GM21381 (cell line): ENCODE measurements around the gene PACRG.

Source experiments
- ATAC-seq: cut with Tn5 transposase; IDR thresholded peaks from one replicate; pipeline ENCODE4 v1.9.1; 2021; ENCODE audit warnings: mild to moderate bottlenecking, moderate library complexity; ENCODE audit not compliant: unreplicated experiment

Gene PACRG

GRCh38 chr6:162773996-162774395, 46.2 kb downstream of the PACRG start:
- no peak for ATAC-seq

GRCh38 chr6:162777091-162777490, 49.3 kb downstream of the PACRG start:
- no peak for ATAC-seq

DNA sequence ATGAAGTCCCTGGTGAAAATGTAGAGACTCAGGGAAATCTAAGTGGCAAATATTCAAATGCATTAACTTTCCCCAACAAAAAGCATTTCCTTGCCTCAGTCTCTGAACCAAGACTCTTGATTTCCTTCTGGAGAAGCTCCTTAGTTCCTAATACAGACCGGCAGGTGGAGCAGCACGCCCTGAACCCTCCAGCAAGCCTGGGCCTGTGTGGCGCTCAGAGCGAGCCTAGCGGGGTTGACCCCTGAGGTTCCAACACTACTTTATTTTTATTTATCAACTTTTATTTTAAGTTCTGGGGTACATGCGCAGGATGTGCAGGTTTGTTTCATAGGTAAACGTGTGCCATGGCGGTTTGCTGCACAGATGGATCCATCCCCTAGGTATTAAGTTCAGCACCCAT, 50.8 kb downstream of the PACRG start:
- no peak for ATAC-seq

DNA sequence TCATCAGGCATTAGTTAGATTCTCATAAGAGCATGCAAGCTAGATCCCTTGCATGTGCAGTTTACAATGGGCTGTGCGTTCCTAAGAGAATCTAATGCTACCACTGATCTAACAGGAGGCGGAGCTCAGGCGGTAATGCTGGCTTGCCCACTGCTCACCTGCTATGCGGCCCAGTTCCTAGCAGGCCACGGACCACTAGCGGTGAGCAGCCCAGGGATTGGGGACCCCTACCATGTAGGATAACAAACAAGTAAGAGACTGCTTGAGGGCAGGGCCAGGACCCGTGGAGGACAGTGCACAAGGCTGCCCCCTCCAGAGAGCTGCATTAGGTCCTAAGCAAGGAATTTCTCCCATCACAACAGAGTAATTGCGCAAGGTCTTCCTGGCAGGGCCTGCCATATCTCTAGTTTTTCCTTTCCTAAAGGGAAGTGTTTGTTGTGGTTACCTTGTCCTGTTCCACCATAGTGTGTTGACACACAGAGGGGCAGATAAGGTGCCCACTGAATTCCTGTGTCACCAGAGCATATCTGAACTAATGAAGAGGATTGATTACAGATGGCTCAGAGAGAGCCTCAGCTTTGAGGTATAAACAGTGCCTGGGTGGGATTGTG, 58.0 kb downstream of the PACRG start:
- no peak for ATAC-seq

DNA sequence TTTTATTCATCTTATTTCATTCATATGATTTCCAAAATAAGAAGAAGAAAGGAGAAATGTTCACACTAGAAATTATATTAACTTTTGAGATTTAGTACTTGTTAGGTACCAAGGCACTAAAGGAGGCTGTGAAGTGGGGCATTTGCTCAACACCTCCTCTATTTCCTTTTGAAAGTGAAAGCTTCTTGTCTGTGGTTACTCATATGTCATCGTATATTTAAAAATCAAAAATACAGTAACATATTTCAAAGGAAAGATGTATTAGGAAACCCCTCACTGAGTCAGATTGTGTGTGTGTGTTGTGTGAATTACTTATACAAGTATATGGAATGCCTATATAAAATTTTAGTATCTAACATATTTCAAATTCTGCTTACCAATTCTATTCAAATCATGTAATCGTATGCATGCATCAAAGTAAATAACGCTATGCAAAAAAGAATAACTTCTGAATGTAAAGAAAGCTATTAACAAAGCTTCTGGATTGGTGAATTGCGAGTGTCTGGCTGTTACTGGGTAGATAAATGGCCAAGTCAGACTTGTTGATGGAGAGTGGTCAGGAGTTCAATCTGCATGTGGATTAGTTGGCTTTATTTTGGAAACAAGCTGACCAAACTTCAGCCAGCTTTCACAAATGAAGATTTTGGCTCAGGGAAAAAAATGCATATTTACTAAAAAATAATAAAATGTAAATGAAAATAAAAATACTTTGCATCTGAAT, 70.9 kb downstream of the PACRG start:
- ATAC-seq = no peak

DNA sequence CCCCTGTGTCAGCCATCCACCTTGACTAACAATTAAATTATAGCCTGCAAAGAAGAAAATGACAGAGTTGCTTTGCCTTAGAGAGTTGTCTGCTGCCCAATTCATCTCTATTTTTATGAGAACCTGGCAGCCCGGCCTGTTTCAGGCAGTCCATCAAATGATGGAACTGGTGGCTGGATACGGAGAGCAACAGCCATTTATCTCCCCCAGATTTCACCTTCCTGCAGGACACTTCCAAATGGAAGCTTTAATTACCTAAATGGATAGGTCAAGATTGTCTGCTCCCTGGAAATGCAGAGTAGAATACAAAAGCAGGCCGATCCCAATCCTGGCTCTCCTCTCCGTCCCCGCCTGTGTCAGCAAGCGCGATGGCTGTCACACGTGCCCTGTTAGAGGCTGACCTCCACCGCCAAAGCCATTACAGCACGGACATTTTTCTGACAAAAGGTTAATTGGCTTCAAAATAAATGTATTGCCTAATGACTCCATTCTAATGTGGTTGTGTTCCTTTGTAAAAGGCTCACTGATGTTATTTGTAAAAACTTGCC, 86.7 kb downstream of the PACRG start:
- no peak for ATAC-seq

DNA sequence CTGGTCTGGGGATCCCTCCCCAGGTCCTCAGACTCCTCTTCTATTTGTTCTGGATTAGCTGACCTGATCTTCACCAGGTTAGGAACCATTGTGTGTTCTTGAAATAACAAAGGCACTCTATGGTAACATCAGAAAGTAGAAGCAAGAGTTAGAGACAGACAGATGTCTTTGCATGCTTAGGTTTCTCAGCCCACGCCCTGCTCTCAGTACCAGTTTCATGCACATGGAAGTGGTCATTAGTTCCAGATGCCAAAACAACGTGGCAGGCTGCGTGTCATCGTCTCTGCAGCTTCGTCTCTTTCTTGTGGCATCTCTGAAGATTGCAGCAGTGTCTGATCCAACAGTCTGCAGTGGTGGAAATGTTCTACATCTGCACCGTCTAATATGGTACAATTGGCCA, 89.4 kb downstream of the PACRG start:
- ATAC-seq = no peak

- ATAC-seq = no peak
Observed at GRCh38 chr6:162819284-162819683, 91.5 kb downstream of the PACRG start.

GRCh38 chr6:162821102-162821501, 93.3 kb downstream of the PACRG start:
- ATAC-seq = no peak

GRCh38 chr6:162825597-162825996, 97.8 kb downstream of the PACRG start:
- no peak for ATAC-seq

GRCh38 chr6:162829013-162829742, 101.4 kb downstream of the PACRG start:
- no peak for ATAC-seq

- no peak for ATAC-seq
Observed at GRCh38 chr6:162833776-162834175, 106.0 kb downstream of the PACRG start.

- no peak for ATAC-seq
Observed at GRCh38 chr6:162845972-162846371, 118.2 kb downstream of the PACRG start.

GRCh38 chr6:162846723-162847122, 118.9 kb downstream of the PACRG start:
- ATAC-seq = no peak

- ATAC-seq = no peak
Observed at GRCh38 chr6:162849269-162849668, 121.5 kb downstream of the PACRG start.

DNA sequence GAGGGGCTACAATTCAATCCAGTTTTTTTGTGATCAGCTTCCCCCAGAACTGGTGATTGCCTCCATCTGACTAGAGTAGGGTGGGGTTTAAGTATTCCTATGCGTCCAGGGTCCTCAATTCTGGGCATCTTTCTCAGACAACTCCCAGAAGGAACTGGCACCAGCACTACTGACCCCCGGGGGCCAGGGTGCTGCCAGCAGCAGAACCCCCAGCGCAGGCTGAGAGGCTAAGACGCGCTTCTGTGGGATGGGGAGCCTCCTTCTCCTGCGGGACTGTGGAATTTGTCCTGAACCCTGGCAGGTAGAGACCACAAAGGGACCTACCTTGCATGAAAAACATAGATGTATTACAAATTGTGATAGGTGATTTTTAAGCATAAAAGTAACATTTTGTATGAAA, 124.4 kb downstream of the PACRG start:
- ATAC-seq = no peak

DNA sequence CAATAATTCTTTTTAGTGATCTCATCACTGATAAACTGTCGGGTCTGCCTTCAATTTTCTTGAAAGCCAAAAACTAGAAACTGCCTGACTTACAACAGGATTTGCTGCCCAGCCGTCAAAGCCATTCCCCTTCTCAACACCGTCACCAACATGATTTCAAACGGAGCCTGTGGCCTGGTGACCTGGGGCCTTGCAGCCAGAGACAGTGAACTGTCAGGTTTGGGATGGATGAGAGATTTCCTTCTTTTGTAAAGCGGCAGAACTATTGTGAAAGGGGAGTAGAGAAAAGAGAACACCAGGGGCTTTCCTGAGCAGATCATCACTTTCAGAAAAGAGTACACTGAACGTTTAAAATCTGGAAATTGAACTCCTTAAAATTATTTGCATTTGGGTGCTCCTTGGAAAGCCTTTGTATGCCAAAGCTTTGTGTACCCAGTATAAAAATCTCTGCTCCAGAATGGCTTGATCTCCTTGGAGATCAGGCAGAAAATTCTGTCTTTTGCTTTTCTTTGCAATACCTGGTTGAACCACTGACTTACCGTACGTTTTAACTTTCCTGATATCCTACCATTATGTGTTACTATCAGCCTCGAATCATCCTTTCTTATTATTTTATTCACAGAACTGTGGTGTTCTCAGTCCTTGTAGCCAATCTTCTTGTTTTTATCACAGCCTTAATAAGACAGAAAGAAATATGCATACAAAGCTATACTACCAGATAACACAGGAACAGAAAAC, 125.2 kb downstream of the PACRG start:
- ATAC-seq = no peak

DNA sequence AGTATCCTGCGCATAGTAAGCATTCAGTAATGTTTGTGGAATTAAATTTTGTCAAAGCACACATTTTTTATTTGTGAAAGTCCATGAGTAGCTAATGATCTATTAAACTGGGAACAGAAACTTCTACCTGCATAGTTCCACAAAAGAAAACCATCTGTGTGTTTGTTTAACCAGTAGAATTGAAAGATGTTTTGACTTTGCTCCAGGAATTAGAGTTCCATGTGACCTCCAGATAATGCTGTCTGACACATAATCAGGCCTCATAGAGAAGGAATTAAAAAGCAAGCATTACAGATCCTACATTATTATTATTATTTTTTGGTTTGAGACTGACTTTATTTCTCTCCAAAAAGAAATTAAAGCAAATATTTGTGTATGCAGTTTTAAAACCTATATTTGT, 126.5 kb downstream of the PACRG start:
- no peak for ATAC-seq

- no peak for ATAC-seq
Observed at GRCh38 chr6:162854734-162855191, 127.0 kb downstream of the PACRG start.

DNA sequence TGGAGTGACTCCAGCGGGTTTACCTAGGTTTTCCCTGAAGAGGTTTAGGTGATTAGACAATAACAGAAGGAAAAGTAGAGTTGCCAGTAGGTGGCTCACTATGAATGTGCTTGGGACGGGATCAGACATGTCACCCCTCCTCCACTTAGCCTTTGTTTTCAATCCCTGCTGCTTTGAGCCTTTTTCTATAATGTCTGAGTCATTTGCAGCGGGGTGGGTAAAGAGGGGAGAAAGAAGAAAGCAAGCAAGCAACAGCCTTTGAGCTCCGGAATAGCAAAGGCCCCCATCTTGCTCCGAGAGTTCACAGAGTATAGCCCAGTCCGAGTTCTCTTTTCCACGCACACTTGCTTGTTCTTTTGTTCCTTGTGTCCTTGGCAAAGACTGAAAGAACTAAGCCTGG, 129.1 kb downstream of the PACRG start:
- ATAC-seq = no peak

- ATAC-seq = no peak
Observed at GRCh38 chr6:162857326-162857725, 129.6 kb downstream of the PACRG start.
